MCF 10A (cell line): ENCODE data around the gene NOTCH4. TPM values are rescaled to one million over a fixed set of nuclear protein-coding genes. Genes with fewer than 3 reads are reported as not detected.
A peak's percentile ranks its signal among the peaks of the same experiment; 100 is the strongest.

Source experiments
- BruUV-seq: library from RNA; stranded (reverse); fragments of 400-500 nt; replicated peaks from 2 replicates; lab custom pipeline; 2021; lab: Mats Ljungman, UMichigan
- CTCF ChIA-PET: fragments of 300-600 bp; sonication (Branson Sonifier 250); formaldehyde crosslinking; extraction: SDS; loops from one replicate; lab custom pipeline; 2021; ENCODE audit warnings: antibody characterized with exemption, inconsistent platforms; lab: Yijun Ruan, JAX
- POLR2A ChIA-PET: fragments of 300-600, 350-650 bp; sonication (Branson Sonifier 250); formaldehyde crosslinking; extraction: SDS; loops from one replicate; lab custom pipeline; 2020; ENCODE audit warnings: antibody characterized with exemption, inconsistent platforms; lab: Yijun Ruan, JAX
- DNase-seq: peaks from one replicate; pipeline ENCODE4 v3.0.0-alpha.2; 2018; ENCODE audit not compliant: unreplicated experiment
- H3K27ac Mint-ChIP-seq: one replicate; pipeline ENCODE4 v1.8.0; 2022; ENCODE audit warnings: mild to moderate bottlenecking, low read depth, mixed read lengths; ENCODE audit not compliant: unreplicated experiment
- H3K27me3 Mint-ChIP-seq: one replicate; pipeline ENCODE4 v1.8.0; 2022; ENCODE audit warnings: mixed read lengths; ENCODE audit not compliant: insufficient read depth, unreplicated experiment
- H3K36me3 Mint-ChIP-seq: one replicate; pipeline ENCODE4 v1.8.0; 2022; ENCODE audit warnings: mild to moderate bottlenecking, moderate library complexity, mixed read lengths; ENCODE audit not compliant: insufficient read depth, unreplicated experiment
- H3K4me1 Mint-ChIP-seq: one replicate; pipeline ENCODE4 v1.8.0; 2022; ENCODE audit warnings: mixed read lengths; ENCODE audit not compliant: insufficient read depth, unreplicated experiment
- H3K4me3 Mint-ChIP-seq: one replicate; pipeline ENCODE4 v1.8.0; 2022; ENCODE audit warnings: mild to moderate bottlenecking, moderate library complexity, mixed read lengths; ENCODE audit not compliant: unreplicated experiment
- H3K9me3 Mint-ChIP-seq: one replicate; pipeline ENCODE4 v1.8.0; 2022; ENCODE audit warnings: mixed read lengths; ENCODE audit not compliant: unreplicated experiment
- intact Hi-C: fragments of 100-400 bp; cut with micrococcal nuclease; formaldehyde crosslinking; loops from 2 replicates; pipeline ENCODE4 v1.14.1; 2022
- total RNA-seq: library from RNA; stranded (reverse); gene quantifications from 2 replicates; pipeline ENCODE4 v1.2.3, GENCODE V29; 2022
- TF ChIP-seq, protein P1 (sequence below): fragments of 200-600 bp; IDR thresholded peaks from one replicate; pipeline ENCODE4 v1.8.0; 2022; ENCODE audit warnings: antibody characterized with exemption, mild to moderate bottlenecking; ENCODE audit not compliant: unreplicated experiment

NOTCH4 gene
- total RNA-seq, 1 experiment from 2014 or later = not detected

DNA sequence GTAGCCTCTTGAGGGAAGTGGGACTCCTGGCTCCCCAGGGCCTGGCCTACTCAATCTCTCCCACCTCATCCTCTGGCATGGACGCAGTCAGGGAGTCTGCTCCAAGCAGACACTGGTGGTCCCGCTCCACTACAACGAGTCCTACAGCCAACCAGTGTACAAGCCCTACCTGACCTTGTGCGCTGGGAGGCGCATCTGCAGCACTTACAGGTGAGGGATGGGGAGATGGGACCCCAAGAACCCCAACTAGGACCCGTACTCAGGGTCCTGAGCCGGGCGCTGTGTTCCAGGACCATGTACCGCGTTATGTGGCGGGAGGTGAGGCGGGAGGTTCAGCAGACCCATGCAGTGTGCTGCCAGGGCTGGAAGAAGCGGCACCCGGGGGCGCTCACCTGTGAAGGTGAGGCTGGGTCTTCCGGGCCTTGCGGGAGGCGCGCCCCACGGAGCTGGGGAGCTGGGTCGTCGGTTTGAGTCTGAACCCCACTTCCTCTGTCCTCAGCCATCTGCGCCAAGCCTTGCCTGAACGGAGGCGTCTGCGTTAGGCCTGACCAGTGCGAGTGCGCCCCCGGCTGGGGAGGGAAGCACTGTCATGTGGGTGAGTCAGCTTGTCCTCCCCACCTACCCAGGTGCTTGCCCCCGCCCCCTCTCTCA, 57.3 kb downstream of the NOTCH4 start:
- no peaks in the 10 kb centered on the region for H3K9me3 Mint-ChIP-seq
- CTCF ChIA-PET = interaction anchor here (0.6 kb wide), 1 partner anchor 93 kb away, joined by 4 read pairs; no protein-coding TSS in a partner anchor

DNA sequence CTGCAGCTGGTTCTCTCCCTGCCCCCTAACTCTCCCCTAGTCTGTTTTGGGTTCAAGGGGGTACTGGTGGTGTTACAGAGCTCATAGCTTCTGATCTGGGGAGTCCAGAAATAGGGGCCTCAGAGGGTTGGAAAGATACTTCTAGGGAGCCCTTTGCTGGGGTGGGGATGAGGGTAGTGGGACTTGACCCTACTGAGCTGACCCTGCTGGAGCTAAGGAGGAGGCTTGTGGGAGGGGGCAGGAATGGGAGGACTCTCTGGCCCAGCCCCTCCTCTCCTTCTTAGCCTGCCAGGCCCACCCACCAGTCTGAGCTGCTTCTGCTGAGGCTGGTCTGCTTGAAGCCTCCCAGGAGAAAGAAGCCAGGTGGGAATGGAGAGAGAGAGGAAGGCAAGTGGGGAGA, 59.6 kb downstream of the NOTCH4 start, which contains the start of gene EGFL8:
Gene EGFL8, plus strand, starts transcription at position 301 of the 400 bp plus-strand sequence. CDS start 1,571 bp downstream, outside the sequence.
- TF ChIP-seq, protein P1, sequence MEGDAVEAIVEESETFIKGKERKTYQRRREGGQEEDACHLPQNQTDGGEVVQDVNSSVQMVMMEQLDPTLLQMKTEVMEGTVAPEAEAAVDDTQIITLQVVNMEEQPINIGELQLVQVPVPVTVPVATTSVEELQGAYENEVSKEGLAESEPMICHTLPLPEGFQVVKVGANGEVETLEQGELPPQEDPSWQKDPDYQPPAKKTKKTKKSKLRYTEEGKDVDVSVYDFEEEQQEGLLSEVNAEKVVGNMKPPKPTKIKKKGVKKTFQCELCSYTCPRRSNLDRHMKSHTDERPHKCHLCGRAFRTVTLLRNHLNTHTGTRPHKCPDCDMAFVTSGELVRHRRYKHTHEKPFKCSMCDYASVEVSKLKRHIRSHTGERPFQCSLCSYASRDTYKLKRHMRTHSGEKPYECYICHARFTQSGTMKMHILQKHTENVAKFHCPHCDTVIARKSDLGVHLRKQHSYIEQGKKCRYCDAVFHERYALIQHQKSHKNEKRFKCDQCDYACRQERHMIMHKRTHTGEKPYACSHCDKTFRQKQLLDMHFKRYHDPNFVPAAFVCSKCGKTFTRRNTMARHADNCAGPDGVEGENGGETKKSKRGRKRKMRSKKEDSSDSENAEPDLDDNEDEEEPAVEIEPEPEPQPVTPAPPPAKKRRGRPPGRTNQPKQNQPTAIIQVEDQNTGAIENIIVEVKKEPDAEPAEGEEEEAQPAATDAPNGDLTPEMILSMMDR = no peak
- BruUV-seq = no TSS peak
- POLR2A ChIA-PET = interaction anchor here (0.6 kb wide), 1 partner anchor 17 kb away, joined by 3 read pairs; no protein-coding TSS in a partner anchor
- no peaks in the 10 kb centered on the region for H3K27me3 Mint-ChIP-seq
- no peak within 1 kb of the TSS for H3K27ac Mint-ChIP-seq
- DNase-seq = no peak
- H3K4me3 Mint-ChIP-seq = no peak within 1 kb of the TSS
- CTCF ChIA-PET = interaction anchor here (0.5 to 1.3 kb wide), 4 partner anchors 10 to 117 kb away, joined by 3 to 4 read pairs (median 3); no protein-coding TSS in a partner anchor
- H3K4me1 Mint-ChIP-seq = no peaks in the 10 kb centered on the region
- peaks cover 24% of the 10 kb centered on the region for H3K36me3 Mint-ChIP-seq
- intact Hi-C loops = no loop called here
- H3K9me3 Mint-ChIP-seq = no peaks in the 10 kb centered on the region

More for the DNA sequence above, 57.3 kb downstream of the NOTCH4 start:
- no peaks in the 10 kb centered on the region for H3K4me1 Mint-ChIP-seq
- no peaks in the 10 kb centered on the region for H3K27me3 Mint-ChIP-seq
- DNase-seq = no peak
- no TSS peak for BruUV-seq
- TF ChIP-seq, protein P1 = no peak
- peak overlapping the region; percentile 16 for H3K27ac Mint-ChIP-seq
- intact Hi-C loops = no loop called here
- no peak overlapping the region for H3K4me3 Mint-ChIP-seq
- H3K36me3 Mint-ChIP-seq = peaks cover 26% of the 10 kb centered on the region
- POLR2A ChIA-PET = no interaction called here

DNA sequence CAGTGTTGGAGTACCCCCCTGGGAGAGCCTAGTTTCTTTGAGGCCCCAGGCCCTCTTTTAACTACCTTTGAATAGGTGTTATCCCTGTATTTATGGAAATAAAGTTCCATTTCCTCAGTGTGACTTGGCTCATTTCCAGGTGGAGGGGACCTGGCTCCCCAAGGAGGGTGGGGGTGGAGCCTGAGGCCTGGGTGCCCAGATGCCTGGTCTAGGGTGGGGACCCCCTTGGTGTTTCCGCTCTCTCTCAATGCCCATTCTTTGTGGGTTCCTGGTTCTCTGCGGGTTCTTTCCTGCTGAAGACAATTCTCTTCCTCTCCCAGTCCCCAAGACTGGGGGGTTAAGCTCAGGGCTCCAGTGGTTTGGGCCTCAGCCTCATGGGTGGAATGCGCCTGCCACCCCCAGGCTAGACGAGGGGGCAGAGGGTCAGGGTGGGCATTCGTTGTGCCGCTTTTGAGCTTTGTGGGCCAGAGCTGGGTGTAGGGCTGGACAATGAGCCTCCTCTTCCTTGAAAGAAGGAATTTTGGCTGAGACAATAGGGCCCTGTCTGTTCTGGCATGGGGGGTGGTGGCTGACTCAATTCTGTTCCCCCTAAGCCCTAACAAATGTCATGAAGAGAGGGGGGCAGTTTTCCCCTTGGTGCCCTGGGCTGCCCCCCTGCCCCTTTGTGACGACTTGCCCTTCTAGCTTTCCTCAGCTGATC, 60.2 kb downstream of the NOTCH4 start:
- TF ChIP-seq, protein P1 = no peak
- Mint-ChIP-seq H3K4me1 (no peaks in the 10 kb centered on the region), H3K27me3 (no peaks in the 10 kb centered on the region), H3K4me3 (no peak overlapping the region), H3K9me3 (no peaks in the 10 kb centered on the region), H3K27ac (no peak overlapping the region), H3K36me3 (peaks cover 30% of the 10 kb centered on the region)
- BruUV-seq = no TSS peak
- ChIA-PET POLR2A (no interaction called here), CTCF (interaction anchor here (0.5 to 1.3 kb wide), 3 partner anchors 45 to 116 kb away, joined by 3 to 4 read pairs (median 3); no protein-coding TSS in a partner anchor)
- no peak for DNase-seq
- intact Hi-C loops = no loop called here

DNA sequence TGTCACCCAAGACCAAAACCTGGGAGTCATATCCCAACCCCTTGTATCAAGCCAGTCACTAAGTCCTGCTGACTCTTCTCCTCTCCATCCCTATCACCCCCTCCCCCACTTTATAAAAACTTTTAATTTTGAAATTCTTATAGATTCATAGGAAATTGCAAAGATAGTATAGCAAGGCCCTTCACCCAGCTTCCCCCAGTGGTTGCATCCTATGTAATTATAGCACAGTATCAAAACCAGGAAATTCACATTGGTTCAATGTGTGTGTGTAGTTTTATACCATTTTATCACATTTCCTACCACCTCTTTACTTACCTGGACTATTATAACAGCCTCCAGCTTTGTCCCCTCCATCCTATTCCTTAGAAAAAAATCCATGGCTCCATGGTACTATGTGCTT, 65.8 kb downstream of the NOTCH4 start:
- Mint-ChIP-seq H3K4me1 (peaks cover 13% of the 10 kb centered on the region), H3K9me3 (no peaks in the 10 kb centered on the region), H3K4me3 (no peak overlapping the region), H3K27me3 (no peaks in the 10 kb centered on the region), H3K27ac (no peak overlapping the region), H3K36me3 (peaks cover 34% of the 10 kb centered on the region)
- ChIA-PET POLR2A (interaction anchor here (1.0 kb wide), 1 partner anchor 30 kb away, joined by 3 read pairs; the partner anchor contains the start of gene ATF6B), CTCF (interaction anchor here (2.5 kb wide), 1 partner anchor 39 kb away, joined by 16 read pairs; no protein-coding TSS in a partner anchor)
- no peak for DNase-seq
- intact Hi-C loops = loop anchor here (10.0 kb wide), 1 partner anchor 183 kb away; the partner anchor contains the start of gene DXO
- TF ChIP-seq, protein P1 = no peak
- no TSS peak for BruUV-seq
